ENCODE results near the gene KCNK2.

DNA sequence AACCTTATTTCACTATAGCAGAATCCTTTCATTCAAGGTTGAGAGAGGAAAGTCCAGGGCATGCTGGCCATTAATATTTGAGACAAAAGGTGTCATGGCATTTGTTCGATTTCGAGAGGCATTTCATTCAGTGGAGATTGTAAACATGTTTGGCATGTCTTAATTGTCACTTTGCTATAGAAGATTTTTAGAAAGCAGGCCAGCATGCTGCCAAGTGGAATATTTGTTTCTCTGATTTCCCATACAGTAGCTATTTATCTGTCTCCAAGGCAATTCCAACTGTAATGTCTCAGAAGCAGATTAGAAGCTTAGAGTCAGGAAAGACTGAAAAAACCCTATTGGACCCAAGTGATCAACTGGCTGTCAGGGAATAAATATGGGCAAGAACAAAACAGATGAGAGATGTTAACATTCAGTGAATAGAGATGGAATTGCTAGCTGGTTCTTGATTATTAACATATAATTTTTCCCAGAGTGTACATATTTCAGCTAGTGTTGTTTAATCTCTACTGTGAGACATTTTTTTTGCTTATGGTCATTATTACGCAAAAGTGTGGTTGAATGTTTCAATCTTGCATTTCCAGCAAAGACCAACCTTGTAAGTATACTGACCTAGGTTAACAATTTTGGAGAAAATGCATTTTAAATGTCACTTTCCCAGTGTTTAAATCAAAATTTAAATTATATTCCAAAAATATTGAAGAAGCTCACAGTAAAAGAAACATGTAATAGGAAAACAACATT, 174.6 kb downstream of the KCNK2 start:
- TF ChIP-seq, protein P1, sequence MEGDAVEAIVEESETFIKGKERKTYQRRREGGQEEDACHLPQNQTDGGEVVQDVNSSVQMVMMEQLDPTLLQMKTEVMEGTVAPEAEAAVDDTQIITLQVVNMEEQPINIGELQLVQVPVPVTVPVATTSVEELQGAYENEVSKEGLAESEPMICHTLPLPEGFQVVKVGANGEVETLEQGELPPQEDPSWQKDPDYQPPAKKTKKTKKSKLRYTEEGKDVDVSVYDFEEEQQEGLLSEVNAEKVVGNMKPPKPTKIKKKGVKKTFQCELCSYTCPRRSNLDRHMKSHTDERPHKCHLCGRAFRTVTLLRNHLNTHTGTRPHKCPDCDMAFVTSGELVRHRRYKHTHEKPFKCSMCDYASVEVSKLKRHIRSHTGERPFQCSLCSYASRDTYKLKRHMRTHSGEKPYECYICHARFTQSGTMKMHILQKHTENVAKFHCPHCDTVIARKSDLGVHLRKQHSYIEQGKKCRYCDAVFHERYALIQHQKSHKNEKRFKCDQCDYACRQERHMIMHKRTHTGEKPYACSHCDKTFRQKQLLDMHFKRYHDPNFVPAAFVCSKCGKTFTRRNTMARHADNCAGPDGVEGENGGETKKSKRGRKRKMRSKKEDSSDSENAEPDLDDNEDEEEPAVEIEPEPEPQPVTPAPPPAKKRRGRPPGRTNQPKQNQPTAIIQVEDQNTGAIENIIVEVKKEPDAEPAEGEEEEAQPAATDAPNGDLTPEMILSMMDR (conservative IDR thresholded peaks at IDR 0.05) = no peak
- TF ChIP-seq ZFX (IDR thresholded peaks at IDR 0.05) = no peak

Data from C4-2B (cell line).